K562 (cell line): Measurements from ENCODE around the gene TAPBPL. TPM values are rescaled to one million over a fixed set of nuclear protein-coding genes. Genes with fewer than 3 reads are reported as not detected.
A peak's percentile ranks its signal among the peaks of the same experiment; 100 is the strongest.

ENCODE experiments used
- BHLHE40 ChIP-seq: IDR thresholded peaks from 2 replicates; pipeline ENCODE4 v1.6.1; 2011; ENCODE audit warnings: low read length, improper control_type of control experiment
- HDAC6 ChIP-seq: IDR thresholded peaks from 2 replicates; pipeline ENCODE4 v1.6.1; 2012; ENCODE audit warnings: low read depth, mild to moderate bottlenecking, control low read depth, inconsistent platforms, low read length, moderate library complexity
- MAFF ChIP-seq: IDR thresholded peaks from 2 replicates; pipeline ENCODE4 v1.6.1; 2012; ENCODE audit warnings: low read length, improper control_type of control experiment
- SMARCA5 ChIP-seq: fragments of 450-650 bp; IDR thresholded peaks from 2 replicates; pipeline ENCODE4 v1.6.1; 2016
- SNIP1 ChIP-seq: fragments of 450-650 bp; IDR thresholded peaks from 2 replicates; pipeline ENCODE4 v1.7.1; 2017; ENCODE audit warnings: low read depth, mild to moderate bottlenecking
- SPI1 ChIP-seq: IDR thresholded peaks from 2 replicates; pipeline ENCODE4 v1.6.1; 2011; ENCODE audit warnings: low read depth, low read length, control low read depth, borderline replicate concordance
- SRF ChIP-seq, 2 experiments: fragments of 250-450, 450-650 bp in 1 of 2; sonication (Bioruptor Pico) in 1 of 2; sonication (generic) in 1 of 2; formaldehyde crosslinking; IDR thresholded peaks; 2 replicates each; pipeline versions ENCODE4 v1.5.0 to v1.5.1; 2020 to 2022; ENCODE audit warnings: mild to moderate bottlenecking in 1 of 2, missing genetic modification reagents in 1 of 2
- ZKSCAN3 ChIP-seq: fragments of 250-450 bp; sonication (Bioruptor Pico); IDR thresholded peaks from 2 replicates; pipeline ENCODE4 v1.4.0; 2020
- ZNF143 ChIP-seq: sonication (generic); formaldehyde crosslinking; IDR thresholded peaks from 2 replicates; pipeline ENCODE4 v1.9.0; 2022; ENCODE audit warnings: mild to moderate bottlenecking, missing genetic modification reagents
- polyA plus RNA-seq, 8 experiments: library from polyadenylated mRNA; depleted of rRNA in 4 of 8; stranded (reverse) in 5 of 8; unstranded in 3 of 8; fragments of >200 nt; fragmentation: Nextera tagmentation in 2 of 8; fragmentation: Illumina TruSeq in 1 of 8; extraction: Ambion mirVana in 2 of 8; extraction: Trizol in 1 of 8; gene quantifications; 2 replicates each; pipeline versions ENCODE4 v1.2.1 to v1.2.3, GENCODE V29; 2011 to 2014; ENCODE audit warnings: inconsistent platforms in 1 of 8, missing spikeins in 1 of 8
- total RNA-seq, 7 experiments: library from RNA; depleted of rRNA in 6 of 7; stranded (reverse); fragments of >200 nt in 6 of 7; fragmentation: Illumina TruSeq in 2 of 7; extraction: Trizol in 2 of 7; gene quantifications; 2 replicates each; pipeline versions ENCODE4 v1.2.1 to v1.2.3, GENCODE V29; 2011 to 2021; ENCODE audit warnings: low replicate concordance in 1 of 7
- TF ChIP-seq, protein P1 (sequence below): fragments of 450-650 bp; IDR thresholded peaks from 2 replicates; pipeline ENCODE4 v1.6.1; 2017; ENCODE audit warnings: antibody characterized with exemption, mild to moderate bottlenecking
- TF ChIP-seq, protein P2 (sequence below): sonication (generic); formaldehyde crosslinking; IDR thresholded peaks from 2 replicates; pipeline ENCODE4 v1.8.1; 2023; ENCODE audit warnings: missing genetic modification reagents, mild to moderate bottlenecking, borderline replicate concordance
- TF ChIP-seq, protein P3 (sequence below): fragments of 250-450 bp; sonication (Bioruptor Pico); IDR thresholded peaks from 2 replicates; pipeline ENCODE4 v1.5.0; 2021; ENCODE audit warnings: mild to moderate bottlenecking, moderate library complexity
- TF ChIP-seq, protein P4 (sequence below), 2 experiments: fragments of 450-650 bp in 1 of 2; sonication (generic) in 1 of 2; formaldehyde crosslinking in 1 of 2; IDR thresholded peaks in 1 of 2; conservative IDR thresholded peaks in 1 of 2; 2 replicates each; pipeline versions ENCODE4 v1.6.1 to v1.8.1; 2016 to 2023; ENCODE audit warnings: mild to moderate bottlenecking in 2 of 2, moderate library complexity in 2 of 2, inconsistent platforms in 1 of 2, missing genetic modification reagents in 1 of 2

TAPBPL gene
- total and polyA plus RNA-seq, 9 of the 15 experiments (the other 6 are each of a cell fraction or from before 2014, with no cell fraction given) = 0.29 to 1.6 (median 0.45) TPM

DNA sequence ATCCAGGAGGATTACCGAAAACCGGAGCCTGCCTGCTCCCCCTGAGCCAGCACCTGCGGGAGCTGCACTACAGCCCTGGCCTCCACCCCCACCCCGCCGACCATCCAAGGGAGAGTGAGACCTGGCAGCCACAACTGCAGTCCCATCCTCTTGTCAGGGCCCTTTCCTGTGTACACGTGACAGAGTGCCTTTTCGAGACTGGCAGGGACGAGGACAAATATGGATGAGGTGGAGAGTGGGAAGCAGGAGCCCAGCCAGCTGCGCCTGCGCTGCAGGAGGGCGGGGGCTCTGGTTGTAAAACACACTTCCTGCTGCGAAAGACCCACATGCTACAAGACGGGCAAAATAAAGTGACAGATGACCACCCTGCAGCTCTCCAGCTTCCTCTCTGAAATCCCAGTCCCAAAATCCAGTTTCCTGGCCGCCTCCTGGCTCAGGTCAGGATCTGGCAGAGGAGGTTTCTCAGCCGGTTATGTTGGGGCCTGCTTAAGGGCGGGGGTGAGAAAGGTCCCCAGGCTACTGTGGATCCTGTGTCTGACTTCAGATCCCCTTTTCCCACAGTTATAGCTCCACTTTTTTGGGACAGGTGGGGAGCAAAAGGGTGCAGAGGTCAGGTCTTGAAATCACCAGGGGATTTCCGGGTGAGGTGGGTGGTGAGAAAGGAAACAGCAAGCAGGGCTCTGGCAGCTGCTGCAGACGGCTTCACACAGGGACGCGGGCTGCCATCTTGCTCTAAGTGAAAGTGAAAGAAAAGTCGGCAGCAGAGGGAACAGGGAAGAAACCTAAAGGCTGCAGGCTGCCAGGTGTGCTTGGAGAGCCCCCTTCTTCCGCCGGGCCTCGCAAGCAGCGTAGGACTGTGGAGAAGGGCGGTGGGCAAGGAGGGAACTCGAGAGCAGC is at the start of gene TAPBPL (continued):
- TF ChIP-seq SRF (CRISPR knock-in tag; IDR thresholded peaks at IDR 0.05) = no peak
- no peak for TF ChIP-seq SMARCA5
- no peak for TF ChIP-seq ZNF143 (CRISPR knock-in tag)
- TF ChIP-seq, protein P1, sequence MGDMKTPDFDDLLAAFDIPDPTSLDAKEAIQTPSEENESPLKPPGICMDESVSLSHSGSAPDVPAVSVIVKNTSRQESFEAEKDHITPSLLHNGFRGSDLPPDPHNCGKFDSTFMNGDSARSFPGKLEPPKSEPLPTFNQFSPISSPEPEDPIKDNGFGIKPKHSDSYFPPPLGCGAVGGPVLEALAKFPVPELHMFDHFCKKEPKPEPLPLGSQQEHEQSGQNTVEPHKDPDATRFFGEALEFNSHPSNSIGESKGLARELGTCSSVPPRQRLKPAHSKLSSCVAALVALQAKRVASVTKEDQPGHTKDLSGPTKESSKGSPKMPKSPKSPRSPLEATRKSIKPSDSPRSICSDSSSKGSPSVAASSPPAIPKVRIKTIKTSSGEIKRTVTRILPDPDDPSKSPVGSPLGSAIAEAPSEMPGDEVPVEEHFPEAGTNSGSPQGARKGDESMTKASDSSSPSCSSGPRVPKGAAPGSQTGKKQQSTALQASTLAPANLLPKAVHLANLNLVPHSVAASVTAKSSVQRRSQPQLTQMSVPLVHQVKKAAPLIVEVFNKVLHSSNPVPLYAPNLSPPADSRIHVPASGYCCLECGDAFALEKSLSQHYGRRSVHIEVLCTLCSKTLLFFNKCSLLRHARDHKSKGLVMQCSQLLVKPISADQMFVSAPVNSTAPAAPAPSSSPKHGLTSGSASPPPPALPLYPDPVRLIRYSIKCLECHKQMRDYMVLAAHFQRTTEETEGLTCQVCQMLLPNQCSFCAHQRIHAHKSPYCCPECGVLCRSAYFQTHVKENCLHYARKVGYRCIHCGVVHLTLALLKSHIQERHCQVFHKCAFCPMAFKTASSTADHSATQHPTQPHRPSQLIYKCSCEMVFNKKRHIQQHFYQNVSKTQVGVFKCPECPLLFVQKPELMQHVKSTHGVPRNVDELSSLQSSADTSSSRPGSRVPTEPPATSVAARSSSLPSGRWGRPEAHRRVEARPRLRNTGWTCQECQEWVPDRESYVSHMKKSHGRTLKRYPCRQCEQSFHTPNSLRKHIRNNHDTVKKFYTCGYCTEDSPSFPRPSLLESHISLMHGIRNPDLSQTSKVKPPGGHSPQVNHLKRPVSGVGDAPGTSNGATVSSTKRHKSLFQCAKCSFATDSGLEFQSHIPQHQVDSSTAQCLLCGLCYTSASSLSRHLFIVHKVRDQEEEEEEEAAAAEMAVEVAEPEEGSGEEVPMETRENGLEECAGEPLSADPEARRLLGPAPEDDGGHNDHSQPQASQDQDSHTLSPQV = peak; percentile 63
- TF ChIP-seq, protein P2, sequence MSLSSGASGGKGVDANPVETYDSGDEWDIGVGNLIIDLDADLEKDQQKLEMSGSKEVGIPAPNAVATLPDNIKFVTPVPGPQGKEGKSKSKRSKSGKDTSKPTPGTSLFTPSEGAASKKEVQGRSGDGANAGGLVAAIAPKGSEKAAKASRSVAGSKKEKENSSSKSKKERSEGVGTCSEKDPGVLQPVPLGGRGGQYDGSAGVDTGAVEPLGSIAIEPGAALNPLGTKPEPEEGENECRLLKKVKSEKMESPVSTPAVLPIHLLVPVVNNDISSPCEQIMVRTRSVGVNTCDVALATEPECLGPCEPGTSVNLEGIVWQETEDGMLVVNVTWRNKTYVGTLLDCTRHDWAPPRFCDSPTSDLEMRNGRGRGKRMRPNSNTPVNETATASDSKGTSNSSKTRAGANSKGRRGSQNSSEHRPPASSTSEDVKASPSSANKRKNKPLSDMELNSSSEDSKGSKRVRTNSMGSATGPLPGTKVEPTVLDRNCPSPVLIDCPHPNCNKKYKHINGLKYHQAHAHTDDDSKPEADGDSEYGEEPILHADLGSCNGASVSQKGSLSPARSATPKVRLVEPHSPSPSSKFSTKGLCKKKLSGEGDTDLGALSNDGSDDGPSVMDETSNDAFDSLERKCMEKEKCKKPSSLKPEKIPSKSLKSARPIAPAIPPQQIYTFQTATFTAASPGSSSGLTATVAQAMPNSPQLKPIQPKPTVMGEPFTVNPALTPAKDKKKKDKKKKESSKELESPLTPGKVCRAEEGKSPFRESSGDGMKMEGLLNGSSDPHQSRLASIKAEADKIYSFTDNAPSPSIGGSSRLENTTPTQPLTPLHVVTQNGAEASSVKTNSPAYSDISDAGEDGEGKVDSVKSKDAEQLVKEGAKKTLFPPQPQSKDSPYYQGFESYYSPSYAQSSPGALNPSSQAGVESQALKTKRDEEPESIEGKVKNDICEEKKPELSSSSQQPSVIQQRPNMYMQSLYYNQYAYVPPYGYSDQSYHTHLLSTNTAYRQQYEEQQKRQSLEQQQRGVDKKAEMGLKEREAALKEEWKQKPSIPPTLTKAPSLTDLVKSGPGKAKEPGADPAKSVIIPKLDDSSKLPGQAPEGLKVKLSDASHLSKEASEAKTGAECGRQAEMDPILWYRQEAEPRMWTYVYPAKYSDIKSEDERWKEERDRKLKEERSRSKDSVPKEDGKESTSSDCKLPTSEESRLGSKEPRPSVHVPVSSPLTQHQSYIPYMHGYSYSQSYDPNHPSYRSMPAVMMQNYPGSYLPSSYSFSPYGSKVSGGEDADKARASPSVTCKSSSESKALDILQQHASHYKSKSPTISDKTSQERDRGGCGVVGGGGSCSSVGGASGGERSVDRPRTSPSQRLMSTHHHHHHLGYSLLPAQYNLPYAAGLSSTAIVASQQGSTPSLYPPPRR (CRISPR knock-in tag) = no peak
- TF ChIP-seq HDAC6 = no peak
- no peak for TF ChIP-seq SPI1
- TF ChIP-seq, protein P3, sequence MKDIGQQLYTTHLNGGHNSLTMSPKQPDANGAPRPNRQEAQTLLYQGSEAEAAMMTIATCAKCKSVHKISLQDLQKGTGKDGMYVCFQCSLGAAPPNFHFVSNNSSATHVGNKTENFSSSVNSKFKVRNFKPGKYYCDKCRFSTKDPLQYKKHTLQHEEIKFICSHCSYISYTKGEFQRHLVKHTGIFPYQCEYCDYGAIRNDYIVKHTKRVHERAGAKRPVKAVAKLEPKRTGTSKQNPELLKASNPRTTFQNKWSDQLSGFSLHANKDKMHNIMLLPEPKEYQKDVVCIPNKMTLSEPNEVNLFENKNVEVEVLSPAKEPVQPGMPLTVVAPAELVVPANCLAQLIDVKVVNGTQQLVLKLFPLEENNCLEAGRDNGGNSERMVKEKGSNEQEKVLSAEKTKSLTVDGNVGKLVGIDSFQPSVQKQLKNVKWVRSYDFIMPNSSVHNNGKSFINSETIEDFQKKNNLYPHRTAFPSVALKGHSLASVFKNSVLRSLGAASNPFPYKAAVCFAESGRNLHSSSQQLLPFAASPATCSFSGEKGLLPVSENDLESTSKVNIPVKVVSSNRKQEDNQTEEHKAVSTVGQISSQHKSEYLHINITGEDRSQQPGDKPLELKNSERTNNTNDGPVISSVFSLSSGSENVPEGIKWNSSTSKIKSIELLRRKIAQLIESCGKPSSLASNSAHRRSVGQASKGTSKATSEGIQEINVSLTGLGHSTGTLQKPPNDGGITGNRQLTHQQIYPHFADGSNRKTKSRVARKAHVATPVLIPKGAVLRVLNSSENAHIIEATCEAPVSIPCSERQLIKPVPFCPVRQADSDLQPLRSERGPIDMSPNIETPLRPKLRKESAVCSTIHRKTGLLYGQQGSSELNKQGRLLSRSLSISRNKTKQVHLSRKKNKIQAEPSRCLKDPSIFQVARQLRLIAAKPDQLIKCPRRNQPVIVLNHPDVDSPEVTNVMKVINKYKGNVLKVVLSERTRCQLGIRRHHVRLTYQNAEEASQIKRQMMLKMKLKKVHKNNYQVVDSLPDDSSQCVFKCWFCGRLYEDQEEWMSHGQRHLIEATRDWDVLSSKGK = no peak
- no peak for TF ChIP-seq ZKSCAN3 (CRISPR knock-in tag)
- no peak for TF ChIP-seq SNIP1
- TF ChIP-seq, protein P4, sequence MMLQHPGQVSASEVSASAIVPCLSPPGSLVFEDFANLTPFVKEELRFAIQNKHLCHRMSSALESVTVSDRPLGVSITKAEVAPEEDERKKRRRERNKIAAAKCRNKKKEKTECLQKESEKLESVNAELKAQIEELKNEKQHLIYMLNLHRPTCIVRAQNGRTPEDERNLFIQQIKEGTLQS (IDR thresholded peaks at IDR 0.05) = no peak
- TF ChIP-seq, protein P4 (CRISPR knock-in tag; conservative IDR thresholded peaks at IDR 0.05) = no peak
- no peak for TF ChIP-seq MAFF
- no peak for TF ChIP-seq BHLHE40
